GM19395 (cell line): ENCODE data around the gene SSR1.

Experiments used
- ATAC-seq: cut with Tn5 transposase; IDR thresholded peaks from one replicate; pipeline ENCODE4 v1.9.1; 2021; ENCODE audit warnings: mild to moderate bottlenecking, moderate library complexity; ENCODE audit not compliant: unreplicated experiment

SSR1 gene

DNA sequence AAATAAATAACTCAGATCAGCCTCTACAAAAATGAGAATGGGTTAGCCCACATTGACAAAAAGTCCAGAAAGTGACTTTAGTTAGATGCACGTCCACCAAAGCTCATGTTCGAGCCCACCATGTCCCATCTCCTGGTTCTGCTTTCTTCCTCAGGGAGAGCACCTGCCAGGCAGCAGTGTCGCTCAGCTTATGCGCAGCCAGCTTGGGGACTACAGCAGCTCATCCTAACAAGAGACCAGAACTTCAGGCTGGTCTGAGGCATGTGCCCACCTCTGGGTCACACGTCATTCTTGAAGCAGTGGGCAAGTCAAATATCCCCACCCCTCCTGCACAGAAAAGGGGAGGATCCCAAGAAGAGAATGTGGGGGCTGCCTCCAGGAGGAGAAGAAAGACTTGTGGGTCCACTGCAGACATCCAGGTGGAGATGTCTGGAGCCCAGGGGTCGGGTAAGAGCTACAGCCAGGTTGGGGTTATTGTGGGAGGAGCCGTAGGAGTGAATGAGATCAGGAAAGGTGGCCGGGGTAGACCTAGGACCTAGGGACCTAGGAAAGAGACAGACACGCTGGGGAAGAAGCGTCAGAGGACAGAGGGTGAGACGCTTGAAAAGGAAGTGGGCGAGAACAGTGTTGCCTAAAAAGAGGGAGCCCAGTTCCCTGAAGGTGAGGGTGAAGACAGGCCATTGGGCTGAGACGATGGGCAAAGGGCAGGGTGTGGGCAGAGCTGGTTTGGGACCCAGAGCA lies 52.5 kb downstream of the SSR1 start:
- no peak for ATAC-seq

DNA sequence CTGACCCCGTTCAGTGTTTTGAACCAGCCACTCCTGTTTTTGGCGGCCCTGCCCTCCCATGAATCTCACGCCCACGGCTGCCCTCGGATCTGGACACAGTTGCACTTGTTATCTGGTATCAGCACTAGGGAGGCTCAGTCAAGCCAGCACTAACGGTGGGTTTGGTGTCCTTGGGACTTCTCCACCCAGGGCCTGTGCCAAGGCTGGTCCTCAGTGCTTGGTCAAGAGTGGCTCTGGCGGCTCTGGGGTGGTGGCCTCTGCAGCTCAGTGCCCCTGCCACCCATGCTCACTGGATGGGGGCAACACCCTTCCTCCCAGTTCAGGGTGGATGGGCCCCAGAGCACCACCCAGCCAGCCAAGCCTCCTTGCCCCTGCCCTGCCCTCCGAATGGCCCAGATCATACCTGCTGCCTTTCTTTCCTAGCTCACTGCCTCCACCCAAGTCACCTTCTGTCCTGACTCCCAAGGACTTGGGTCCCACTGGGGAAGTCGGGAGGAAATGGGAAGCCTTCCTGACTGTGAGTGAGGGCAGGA lies 54.7 kb downstream of the SSR1 start:
- no peak for ATAC-seq

DNA sequence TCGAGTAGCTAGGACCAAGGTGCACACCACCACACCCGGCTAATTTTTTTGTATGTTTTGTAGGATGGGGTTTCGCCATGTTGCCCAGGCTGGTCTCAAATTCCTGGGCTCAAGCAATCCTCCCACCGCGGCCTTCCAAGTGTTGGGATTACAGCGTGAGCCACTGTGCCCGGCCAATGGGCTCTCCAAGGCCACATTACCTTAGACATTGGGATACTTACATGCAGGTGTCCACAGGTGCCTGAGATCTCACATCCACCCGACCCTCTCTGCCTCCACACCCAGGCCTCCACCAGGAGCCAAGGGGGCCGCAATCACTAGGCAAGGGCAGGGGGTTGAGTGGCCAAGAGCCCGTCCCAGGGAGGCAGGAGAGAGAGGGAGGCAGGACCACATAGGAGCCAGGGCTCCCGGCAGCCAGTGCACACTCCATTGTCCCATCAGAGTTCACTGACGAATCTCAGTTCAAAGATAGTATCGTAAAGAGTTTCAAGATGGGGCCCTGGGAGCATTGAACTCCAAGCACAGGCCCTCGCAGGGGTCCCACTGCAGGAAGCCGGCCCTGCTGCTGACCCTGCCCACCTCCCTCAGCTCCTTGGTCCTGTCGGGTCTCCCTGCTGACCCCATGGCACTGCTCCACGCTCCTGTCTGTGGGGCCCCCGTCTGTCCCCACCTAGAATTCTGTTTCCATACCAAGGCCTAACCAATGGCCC lies 55.3 kb downstream of the SSR1 start:
- no peak for ATAC-seq

DNA sequence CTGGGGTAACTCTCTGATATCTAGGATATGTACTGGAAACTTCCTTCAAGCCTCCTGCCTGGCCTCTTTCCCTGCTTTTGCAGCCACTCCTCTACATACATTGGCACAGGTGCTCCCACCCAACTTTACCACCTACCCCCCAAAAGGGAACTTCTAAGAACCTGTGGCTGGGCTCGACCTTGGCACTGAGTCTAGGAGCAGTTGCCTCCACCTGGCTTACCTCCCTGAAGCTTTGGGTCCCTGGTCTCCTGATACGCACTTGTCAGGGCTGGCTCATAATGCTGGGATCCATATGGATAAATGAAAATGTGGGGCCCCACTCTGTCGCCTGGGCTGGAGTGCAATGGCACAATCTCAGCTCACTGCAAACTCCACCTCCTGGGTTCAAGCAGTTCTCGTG lies 56.2 kb downstream of the SSR1 start:
- no peak for ATAC-seq

DNA sequence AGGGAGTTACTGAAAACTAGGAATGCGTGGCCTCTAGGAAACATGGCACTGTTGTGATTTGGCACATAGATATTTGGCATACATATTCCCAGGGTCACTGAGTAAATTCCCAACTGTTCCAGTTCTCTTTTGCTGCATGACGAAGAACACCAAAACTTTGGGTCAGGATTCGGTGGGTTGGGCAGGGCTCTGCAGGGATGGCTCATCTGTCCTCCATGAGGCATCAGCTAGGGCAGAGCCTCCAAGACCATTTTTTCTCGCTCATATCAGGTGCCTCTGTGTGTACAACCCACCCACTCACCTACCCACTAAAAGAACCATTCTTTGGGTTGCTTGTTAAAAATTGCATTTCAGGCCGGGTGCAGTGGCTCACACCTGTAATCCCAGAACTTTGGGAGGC lies 57.1 kb downstream of the SSR1 start:
- ATAC-seq = no peak

DNA sequence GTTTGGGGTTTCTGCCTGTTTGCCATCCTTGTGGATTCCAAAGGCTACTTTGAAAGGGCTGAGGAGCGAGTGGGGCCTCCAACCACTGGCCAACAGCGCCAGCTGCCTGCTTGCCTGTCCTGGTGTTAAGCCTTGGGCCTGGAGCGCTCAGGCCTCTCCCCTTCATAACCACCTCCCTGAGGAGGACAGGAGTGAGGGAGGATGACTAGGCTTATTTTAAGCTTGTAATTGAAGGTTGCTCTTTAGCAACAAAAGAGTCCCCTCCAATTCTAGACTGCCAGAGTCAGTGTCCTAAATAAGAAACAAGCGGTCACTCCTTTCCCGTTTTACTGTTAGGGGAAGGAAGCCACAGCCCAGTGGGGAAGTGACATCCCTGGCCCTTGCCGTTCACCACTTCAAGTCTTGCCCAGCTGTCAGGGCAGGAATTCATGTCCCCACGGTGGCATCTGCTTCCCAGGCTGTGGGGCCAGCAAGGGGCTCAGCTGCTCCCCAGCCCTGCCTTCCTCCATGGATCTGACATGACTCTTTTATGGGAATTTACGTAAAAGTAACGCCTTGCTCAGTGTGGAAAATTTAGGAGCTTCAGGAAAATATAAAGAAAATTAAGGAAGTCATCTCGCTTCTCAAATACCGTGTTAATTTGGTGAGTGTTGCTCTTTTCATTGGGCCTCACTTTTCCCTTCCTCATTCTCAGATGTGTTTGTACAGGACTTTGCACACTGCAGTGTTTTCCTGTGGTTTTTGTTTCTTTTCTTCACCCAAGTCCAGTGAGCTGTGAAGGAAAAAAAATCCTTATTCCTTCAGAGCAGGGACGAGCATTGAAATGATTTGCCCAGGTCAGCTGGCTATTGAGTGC lies 57.8 kb downstream of the SSR1 start:
- no peak for ATAC-seq

DNA sequence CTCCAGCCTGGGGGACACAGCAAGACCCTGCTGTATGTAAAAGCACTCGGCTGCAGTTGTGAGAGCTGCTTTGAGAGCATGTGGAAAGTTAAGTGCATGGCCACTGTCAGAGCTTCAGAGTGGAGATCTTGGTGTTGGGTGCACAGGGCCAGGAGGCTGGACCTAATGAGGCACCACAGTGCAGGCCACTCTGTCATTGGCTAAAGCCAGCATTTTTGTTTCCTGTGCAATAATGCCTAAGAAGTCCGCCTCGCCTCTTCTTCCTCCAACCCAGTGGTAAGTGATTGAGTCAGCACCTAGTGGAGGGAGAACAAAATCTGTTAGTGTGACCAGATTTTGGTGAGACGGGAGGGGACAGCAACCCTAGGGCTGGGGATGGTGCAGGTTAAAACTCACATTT lies 60.6 kb downstream of the SSR1 start:
- no peak for ATAC-seq

DNA sequence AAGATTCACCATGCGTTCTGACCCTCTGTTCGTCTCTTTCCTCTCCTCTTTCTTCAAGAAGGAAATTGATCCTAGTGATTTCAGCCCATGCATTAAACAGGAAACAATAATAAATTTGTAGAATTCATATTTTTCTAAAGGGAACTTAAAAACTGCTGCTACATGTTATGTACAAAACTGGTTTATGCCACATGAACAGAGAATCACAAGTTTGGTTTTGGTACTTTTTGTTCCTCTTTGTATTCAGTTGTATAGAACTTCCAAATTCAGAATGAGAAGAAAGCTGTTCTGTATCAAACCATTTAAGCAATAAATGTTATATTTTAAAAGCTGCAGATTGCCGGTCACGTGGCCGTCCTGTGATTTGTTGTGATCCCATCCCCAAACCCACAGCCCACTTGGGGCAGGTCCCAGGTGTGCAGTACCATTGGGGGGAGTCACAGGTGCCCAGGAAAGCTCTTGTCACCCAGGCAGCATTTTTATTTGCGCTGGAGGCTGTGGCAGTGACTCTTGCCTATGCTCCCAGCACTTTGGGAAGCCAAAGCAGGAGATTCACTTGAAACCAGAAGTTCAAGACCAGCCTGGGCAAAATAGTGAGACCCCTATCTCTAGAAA lies 61.2 kb downstream of the SSR1 start:
- no peak for ATAC-seq

DNA sequence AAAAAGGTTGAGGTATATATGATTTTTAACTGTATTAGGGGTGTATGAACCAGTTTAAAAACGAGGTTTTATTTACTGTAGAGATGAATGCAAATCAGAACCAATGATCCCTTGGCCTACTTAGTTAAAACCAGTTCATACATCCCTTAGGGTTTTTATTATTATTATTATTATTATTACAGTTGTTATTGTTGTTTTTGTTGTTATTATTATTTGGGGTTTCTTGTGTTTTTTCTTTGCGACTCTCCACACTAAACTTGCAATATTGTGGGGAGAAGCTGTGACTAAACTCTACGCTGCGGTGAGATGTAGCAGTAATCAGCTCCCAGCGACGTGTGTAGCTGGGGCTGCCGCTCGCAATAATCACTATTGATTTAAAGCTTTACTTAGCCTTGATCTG lies 62.2 kb downstream of the SSR1 start:
- ATAC-seq = no peak

DNA sequence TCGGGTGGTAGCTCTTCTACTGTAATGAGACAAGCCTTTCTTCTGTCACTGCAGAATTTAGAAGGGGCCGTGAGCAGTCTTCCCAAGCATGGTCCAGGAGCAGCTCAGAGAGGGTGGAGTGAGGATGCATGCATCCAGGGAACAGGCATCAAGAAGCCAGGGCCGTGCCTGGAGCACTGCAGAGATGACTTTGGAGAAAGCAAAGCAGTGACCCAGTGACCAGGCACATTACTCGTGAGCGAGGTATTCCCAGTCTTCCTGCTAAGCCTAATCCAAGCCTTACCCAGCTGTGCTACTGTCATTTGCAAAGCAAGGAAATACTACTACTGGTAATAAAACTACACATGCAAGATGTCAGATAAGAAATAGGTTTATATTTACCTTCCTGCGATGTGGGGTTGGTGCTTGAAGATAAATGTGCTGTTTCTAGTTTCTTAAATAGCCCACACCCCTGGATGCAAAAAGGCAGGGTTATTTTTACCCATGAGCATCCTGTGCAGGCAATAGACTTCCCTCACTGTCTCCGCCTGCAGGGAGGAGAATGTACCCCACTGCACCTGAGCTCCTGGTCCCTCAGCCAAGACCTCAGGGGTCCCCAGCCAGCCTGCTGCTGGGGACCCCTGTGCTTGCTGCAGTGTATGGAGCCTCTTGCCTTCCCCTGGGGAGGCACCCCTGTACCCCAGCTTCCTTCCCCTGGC lies 62.9 kb downstream of the SSR1 start:
- no peak for ATAC-seq

DNA sequence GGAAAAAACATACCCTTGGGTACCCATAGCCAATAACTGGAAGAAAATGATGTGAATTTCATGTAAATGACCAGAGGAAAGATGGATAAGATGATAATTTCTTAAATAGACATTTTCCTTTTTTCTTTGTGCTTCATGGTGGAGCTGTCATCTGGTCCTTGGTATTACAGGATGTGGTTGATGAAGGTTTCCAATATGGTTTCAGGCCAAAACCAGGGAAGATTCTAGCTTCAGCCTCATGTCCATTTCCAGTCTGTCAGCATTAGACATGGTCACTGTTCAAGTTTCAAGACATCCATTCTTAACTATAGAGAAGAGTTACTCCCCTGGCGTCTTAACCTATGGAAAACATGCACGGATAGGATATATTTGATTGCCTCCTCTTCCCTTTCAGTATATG lies 63.6 kb downstream of the SSR1 start:
- ATAC-seq = no peak

DNA sequence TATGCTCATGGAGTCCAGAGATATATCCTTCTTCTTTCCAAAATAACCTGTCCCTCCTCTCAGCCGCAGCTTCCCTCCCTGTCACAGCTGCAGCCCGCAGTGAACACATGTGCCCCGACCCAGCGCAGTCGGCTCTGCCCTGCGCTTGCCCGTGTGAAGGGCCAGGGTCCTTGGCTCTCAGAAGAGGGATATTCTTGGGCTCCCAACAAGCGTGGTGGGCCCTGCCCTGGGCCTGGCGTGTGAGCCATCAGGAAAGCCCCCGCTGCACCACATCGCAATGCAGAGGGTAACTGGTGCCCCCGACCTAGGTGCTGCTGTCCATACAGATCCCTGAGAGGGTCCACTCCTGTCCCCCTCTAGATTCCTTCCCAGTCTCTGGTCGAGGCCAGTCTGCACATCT lies 65.2 kb downstream of the SSR1 start:
- ATAC-seq = no peak

DNA sequence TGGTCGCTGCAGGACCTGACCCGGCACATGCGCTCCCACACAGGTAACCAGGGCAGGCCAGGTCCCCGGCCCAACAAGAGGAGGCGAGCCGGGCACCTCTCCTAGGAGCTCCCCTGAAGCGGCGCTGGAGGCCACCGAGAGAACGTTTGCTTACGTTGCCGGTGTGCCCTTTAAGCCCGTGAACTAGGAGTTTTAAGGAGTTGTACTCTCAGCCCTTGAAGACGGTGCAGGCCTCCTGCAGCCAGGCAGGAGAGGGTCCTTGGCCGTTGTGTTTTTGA lies 65.9 kb downstream of the SSR1 start:
- no peak for ATAC-seq

DNA sequence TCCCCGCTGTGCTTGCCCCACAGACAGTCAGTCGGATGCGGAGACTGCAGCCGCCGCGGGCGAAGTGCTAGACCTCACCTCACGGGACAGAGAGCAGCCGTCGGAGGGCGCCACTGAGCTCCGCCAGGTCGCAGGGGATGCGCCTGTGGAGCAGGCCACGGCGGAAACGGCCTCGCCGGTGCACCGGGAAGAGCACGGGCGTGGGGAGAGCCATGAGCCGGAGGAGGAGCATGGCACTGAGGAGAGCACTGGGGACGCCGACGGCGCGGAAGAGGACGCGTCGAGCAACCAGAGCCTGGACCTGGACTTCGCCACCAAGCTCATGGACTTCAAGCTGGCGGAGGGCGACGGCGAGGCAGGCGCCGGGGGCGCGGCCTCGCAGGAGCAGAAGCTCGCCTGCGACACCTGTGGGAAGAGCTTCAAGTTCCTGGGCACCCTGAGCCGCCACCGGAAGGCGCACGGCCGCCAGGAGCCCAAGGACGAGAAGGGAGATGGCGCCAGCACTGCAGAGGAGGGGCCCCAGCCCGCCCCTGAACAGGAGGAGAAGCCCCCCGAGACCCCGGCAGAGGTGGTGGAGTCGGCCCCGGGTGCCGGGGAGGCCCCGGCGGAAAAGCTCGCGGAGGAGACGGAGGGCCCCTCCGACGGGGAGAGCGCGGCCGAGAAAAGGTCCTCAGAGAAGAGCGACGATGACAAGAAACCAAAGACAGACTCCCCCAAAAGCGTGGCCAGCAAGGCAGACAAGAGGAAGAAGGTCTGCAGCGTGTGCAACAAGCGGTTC lies 66.4 kb downstream of the SSR1 start:
- ATAC-seq = no peak

DNA sequence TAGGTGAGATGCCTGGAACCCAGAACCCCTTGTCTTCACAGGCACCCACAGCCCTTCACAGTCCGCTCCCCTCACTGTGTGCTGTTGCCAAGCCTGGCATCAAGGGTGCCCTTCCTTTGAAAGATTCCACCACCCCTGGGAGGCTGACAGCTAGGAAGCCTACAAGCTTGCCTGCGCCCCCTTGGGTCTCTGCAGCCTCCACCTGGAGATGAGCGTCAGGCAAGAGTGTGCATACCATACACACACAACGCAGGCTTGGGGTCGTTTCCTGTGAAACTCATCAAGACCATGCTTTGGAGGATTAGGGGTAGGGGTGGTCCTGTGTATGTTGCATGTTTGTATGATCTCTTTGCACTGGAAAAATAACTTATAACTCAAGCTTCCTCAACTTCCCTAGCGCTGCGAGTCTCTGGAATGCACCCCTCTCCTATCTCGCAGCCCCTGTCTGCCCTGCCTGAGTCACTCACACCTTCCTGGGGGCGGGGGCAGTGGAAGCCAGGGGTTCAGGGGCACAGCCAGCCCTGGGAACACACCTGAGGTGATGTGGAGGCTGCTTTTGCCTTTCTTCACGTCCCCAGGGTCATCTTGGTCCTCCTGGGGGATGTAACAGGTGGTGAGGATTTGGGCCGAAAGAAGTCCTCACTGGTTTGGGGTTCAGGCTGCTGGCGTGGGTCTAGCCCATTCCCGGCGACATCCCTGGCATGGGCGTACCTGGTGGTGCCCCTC lies 67.2 kb downstream of the SSR1 start:
- ATAC-seq = no peak

DNA sequence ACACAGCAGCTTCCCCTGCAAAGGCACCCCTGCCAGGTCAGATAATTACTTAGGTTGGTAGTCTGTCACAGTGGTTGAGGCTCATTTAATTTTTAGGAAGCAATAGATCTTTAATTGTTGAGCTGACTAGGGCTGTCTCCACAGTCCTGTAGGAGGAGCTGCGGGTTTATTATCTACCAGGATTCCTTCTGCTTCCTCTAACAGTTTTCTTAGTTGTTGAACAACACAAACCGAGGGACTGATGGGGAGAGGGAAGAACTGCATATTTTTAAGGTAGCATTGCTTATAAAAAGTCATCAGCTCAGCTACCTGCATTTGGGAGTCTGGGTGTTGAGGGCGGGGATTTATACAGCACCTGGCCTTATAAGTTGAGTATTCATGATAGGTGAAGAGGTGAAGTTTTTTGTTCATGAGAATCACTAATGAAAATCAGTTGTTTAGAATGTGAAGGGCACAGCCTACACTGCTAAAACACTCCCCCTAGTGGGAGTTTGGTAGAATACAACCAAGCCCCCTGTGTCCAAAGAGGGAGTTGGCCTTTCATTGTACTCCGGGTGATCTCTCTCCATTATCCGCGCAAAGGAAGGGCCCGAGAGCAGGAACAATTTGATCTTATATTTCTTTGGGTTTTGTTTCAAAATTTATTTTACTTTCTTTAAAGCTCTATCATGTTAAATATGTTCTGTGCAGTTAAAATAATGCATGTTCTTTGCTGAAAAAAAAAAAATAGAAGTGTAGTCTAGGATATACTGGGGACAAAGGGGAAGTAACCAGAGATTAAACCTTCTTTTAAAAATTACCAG lies 69.6 kb downstream of the SSR1 start:
- peak; percentile 50 for ATAC-seq

DNA sequence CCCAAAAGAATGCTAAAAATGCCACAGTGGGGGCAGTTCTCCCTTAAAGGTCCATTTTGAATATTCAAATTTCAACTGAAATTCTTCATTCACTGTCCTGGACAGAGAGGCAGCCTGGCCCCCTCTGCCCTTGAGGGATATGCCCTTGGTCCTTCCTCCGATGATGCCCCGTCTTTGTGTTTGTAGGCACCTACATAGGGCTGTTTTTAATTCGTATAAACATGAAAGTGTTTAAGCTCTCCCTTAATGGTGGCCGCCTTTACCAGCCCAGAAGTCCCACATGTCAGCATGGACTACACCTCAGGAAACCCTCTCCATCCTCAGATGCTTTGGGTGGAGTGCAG lies 70.2 kb downstream of the SSR1 start:
- no peak for ATAC-seq
